Measurements from ENCODE around the gene FBXL17.

The FBXL17 gene

GRCh38 chr5:108146222-108146621 is 235.7 kb downstream of the FBXL17 start:
- DNase-seq, result no peak

GRCh38 chr5:108145351-108145750 is 236.5 kb downstream of the FBXL17 start:
- no peak for DNase-seq

DNA sequence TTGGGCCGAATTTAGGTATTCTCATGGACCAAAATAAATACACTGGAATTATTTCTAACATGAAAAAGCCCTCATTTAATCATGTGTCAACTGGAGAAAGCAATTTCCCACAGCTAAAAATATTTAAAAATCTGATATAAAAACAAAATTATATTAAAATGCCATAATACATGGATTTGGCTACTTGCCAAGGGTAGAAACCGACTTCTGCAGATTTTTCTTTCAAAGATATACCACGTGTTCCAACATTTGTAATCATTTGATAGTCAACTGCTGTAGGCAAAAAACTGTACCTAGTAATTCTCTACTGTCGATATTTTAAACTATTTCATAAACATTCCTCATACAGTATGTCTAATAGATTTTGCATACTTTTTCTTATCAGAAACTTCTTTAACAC is 237.6 kb downstream of the FBXL17 start:
- no peak for DNase-seq

GRCh38 chr5:108143581-108143980 is 238.3 kb downstream of the FBXL17 start:
- no peak for DNase-seq

DNA sequence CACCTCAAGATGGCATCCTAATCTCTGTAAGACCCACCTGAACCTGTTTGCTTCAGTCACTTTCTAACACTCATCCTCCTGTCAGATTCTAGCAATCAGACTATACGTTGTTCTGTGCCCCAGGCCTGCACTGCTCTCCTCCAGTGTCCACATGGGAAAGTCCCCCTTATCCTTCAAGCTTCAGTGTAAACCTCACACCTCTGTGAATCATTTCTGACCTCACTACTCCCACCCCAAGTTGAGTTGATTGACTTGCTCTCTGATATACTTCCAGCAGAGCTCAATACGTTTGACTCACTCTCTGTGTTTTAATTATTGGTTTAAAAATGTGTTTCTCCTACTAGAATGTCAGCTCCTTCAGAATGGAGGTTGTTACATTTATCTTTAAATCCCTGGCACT is 240.2 kb downstream of the FBXL17 start:
- no peak for DNase-seq

DNA sequence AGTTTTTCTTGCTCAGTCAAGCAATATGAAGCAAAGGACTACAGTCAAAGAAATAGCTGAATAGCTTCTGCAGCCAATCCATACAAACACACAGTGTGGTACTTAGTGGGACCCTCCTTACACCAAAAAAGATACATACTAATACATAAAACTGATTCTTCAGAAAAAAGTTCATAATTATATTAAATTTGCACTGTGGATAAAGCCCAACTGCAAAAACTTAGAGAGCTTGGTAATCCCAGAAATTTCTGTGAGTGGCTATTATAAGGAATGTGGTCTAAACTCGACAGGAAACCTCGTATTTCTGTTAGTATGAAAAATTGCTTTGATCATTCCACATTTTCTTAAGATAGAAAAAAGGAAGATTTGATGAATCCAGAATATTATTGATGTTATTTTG is 245.4 kb downstream of the FBXL17 start:
- no peak for DNase-seq

GRCh38 chr5:108129129-108129528 is 252.8 kb downstream of the FBXL17 start:
- DNase-seq, result no peak

DNA sequence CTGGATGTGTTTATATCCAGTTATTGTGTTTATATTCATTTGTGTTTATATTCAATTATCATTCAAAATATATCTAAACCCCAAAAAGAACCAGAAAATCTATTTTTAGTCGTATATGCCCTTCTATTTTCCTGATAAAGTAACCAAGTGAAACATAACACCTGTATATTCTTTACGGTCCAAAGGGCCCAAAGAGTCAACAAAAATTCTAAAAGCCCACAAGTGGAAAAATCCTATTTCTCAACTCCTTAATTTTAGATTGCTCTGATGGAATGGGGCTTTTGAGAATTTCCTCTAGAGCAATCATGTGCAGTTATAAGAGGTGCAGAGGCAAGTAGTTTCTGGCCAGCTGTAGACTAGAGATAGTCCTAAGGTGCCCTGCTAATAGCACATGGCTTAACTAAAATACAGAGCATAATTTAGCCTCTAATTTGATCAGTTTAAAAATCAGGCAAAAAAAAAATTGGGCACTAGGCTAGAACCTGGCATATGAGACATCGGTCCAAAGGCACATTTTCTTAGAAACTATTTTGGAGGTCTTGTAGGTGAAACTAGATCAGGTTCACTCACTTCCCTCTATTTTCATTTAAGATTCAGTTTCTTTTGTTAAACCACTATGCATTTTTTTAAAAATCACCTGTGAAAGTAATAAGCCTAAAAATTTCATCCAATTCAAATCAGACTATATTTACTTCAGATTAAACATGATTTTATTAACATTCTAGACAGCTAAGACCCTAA is 256.0 kb downstream of the FBXL17 start:
- DNase-seq, result no peak

GRCh38 chr5:108124596-108124995 is 257.3 kb downstream of the FBXL17 start:
- no peak for DNase-seq

DNA sequence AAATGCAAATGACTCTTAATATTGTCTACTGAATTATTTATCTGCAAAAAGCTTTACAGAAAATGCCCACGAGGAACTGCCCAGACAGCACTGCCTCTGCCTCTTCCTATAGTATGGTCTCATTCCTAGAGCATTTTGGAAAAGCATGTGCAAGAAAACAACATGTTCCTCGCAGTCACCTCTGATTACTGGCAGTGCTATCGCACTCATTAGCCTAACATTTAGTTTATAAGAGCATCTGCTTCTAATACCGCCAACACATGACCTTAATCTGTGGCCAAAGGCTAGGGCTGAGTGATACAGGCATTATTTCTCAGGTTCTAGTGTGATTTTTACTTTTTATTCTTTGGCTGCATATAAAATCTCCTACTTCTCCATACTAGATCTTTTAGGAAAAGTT is 259.2 kb downstream of the FBXL17 start:
- DNase-seq, result no peak

GRCh38 chr5:108118813-108119514 is 262.9 kb downstream of the FBXL17 start:
- no peak for DNase-seq

DNA sequence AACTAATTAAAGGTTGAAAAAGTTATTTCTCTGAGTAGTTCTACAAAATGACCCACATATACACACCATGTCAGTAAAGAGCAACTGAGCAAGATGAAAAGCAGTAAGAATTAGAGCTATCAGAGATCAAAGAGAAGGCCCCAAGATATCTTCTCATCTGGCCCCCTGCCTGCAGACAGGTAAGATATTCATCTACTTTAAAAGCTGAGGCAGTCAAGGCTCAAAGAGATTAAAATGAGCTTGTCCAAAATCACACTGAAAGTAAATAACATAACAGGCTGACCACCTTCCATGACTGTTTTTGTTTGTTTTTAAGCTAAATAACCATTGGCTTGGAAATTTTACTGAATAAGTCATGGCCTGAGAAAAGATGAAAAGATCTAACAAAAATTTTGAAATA is 266.2 kb downstream of the FBXL17 start:
- DNase-seq, result no peak

DNA sequence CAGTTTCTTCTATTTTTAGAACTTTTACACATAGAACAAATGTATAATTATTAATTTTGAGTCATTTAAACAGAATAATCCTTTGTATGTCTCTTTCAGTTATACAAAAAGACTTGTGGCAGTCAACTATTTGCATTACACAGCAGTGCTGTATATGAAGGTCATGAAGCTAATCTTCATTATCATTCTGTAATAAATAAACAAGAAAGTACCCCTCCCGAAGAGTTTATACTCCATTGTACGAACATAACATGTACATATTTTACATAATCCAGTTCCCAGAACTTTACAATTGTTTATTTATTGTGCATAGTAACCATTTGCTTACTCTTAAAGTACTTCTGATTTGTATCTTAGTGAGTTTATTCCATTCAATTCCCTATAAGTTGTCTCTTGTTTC is 267.9 kb downstream of the FBXL17 start:
- DNase-seq, result no peak

GRCh38 chr5:108111736-108112135 is 270.2 kb downstream of the FBXL17 start:
- DNase-seq, result no peak

DNA sequence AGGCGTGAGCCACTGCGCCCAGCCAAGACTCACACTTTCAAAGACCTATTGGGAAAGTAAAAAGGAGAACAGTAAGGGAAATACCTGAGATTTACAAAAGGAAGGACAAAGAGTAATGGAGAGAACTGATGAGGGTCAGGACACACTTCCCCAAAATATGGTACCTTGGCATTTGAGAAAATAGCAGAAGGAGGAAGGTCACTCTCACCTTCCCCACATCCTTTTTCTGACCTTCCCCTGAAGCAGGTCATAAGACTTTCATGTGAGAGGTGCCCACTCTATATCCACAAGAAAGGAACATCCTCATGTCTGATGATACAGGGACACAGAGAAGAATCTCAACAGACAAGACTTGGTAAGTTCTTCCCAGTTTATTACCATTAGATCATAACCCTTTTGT is 272.8 kb downstream of the FBXL17 start:
- DNase-seq, result no peak

DNA sequence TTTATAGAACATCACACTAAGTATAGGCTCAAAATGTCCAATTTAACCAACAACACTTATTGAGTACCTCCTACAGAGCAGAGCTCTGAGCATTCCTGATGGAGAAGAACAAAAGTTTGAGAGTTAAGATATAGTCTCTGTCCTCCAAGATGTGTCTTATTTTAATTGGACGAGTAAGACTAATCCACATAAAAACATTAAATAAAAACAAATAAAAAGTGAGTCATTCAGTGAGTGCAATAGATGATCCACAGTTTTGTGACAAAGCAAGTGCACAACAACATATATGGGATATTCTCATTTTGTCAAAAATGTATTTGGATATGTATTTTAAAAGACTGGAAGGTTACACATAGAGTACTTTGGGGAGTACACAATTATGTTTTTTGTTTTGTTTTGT is 277.4 kb downstream of the FBXL17 start:
- DNase-seq, result no peak

GRCh38 chr5:108102463-108102862 is 279.4 kb downstream of the FBXL17 start:
- no peak for DNase-seq

DNA sequence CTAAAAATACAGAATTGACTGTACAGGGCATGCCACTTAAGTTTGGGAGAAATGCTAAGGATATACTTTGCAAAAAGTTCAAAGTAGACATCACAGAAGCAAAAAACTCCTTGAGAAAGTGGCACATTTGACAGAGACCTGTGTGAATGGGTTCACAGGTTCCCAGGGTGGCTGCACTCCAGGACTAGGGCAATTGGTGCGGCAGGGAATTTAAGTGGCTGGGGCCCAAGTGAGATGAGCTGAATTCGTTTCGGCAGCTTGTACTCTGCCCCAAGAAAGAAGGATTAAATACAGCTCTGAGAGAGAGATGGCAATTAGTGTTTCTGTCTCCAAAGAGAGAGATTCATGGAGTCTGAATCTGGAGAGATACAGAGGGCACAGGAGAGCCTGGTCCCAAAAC is 280.1 kb downstream of the FBXL17 start:
- DNase-seq, result no peak

GRCh38 chr5:108101130-108101529 is 280.8 kb downstream of the FBXL17 start:
- DNase-seq, result no peak

- no peak for DNase-seq
Observed at GRCh38 chr5:108094800-108095199, 287.1 kb downstream of the FBXL17 start.

- no peak for DNase-seq
Observed at GRCh38 chr5:108093186-108093585, 288.7 kb downstream of the FBXL17 start.

DNA sequence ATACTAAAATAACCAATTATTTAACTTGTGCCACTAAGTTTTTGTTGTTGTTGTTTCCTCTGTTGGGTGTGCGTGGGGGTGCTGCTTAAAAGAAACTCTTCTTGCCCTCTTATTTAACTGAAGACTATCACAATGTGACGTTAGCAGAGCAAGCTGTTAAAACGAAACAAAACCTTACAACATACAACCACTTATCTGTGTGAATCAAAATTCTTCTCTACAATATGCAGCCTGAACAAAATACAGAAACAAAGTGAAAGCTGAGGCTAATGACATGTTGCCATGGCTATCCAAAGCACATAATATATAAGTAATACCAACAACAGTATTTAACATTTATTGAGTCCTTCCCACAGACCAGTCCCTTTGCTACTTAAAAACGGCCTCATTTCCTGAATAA is 291.0 kb downstream of the FBXL17 start:
- no peak for DNase-seq

DNA sequence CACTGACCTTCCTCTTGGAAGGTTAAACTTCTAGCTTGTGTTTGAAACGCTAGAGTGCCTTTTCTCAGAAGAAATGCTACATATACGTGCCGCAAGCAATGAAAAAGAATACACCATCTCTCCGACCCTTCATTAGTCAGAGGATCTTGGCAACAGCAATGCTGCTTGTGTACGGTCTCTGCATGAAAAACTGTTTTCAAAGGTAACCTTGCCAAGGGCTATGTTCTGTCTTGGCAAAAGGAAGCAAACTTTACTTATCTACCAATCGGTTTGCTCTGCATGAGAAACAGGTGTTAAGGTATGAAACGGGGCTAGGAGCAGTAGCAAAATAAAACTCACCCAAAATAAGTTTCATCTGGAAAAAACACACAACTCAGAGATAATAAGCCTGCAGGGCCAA is 297.8 kb downstream of the FBXL17 start:
- DNase-seq, result no peak

DNA sequence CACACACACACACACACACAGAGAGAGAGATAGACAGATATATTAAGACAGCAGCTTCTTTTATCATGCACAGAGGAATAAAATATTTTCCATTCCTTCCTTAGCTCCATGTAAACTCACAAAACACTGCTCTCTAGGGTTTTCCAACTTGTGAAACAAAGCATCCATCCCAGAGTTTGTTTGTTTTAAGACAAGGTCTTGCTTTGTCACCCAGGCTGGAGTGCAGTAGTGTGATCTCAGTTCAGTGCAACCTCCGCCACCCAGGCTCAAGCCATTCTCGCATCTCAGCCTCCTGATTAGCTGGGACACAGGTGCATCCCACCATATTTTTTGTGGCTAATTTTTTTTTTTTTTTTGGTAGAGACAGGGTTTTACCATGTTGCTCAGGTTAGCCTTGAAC is 298.7 kb downstream of the FBXL17 start:
- no peak for DNase-seq

DNA sequence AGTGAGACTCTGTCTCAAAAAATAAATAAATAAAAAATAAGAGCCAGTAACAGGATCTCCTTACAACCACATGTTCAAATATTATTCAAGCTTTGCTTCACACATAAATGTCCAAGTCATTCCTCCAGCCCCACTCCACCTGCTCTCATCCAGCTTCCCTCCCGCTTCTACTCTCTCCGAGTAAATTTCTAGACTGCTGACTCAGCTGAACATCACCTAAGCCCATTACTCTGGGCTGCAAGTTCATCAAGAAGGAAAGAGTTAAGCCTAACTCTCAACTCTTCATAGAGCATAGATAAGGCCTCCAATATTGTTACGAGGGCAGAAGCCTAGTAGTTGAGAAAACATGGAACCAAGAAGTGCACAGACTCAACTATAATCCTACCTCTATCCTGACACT is 300.2 kb downstream of the FBXL17 start:
- DNase-seq, result no peak
